GM12874 (cell line): ENCODE measurements around the gene ST6GALNAC6.
A peak's percentile ranks its signal among the peaks of the same experiment; 100 is the strongest.

Source experiments
- TF ChIP-seq, protein P1 (sequence below): IDR thresholded peaks from 2 replicates; pipeline ENCODE4 v1.5.1; 2011; ENCODE audit warnings: low read depth, mild to moderate bottlenecking, control low read depth, low read length, moderate library complexity; ENCODE audit not compliant: insufficient read depth

Gene ST6GALNAC6

GRCh38 chr9:127895811-127896210 is 3.6 kb downstream of the ST6GALNAC6 start:
- TF ChIP-seq, protein P1, sequence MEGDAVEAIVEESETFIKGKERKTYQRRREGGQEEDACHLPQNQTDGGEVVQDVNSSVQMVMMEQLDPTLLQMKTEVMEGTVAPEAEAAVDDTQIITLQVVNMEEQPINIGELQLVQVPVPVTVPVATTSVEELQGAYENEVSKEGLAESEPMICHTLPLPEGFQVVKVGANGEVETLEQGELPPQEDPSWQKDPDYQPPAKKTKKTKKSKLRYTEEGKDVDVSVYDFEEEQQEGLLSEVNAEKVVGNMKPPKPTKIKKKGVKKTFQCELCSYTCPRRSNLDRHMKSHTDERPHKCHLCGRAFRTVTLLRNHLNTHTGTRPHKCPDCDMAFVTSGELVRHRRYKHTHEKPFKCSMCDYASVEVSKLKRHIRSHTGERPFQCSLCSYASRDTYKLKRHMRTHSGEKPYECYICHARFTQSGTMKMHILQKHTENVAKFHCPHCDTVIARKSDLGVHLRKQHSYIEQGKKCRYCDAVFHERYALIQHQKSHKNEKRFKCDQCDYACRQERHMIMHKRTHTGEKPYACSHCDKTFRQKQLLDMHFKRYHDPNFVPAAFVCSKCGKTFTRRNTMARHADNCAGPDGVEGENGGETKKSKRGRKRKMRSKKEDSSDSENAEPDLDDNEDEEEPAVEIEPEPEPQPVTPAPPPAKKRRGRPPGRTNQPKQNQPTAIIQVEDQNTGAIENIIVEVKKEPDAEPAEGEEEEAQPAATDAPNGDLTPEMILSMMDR = no peak

DNA sequence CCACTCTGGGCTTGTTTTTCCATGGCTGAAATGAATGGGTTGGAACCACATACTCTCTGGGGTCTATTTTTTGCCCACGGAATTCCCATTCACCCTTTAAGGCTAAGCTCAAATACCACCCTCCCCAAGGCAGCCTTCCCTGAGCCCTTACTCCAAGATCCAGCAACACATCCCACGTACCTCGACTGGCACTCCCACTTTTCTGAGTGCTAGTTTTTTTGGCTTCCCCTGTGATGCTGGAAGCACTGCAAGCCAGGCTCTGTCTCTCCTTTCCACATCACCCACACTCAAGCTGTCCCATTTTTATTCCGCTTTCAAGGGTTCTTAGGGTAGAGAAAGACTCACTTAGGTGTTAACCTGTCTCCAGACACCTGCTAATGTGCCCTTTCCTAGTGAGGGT is 6.0 kb downstream of the ST6GALNAC6 start:
- TF ChIP-seq, protein P1 = no peak

GRCh38 chr9:127892831-127893230 is 6.6 kb downstream of the ST6GALNAC6 start:
- TF ChIP-seq, protein P1 = no peak

GRCh38 chr9:127890053-127890452 is 9.3 kb downstream of the ST6GALNAC6 start:
- TF ChIP-seq, protein P1 = no peak

DNA sequence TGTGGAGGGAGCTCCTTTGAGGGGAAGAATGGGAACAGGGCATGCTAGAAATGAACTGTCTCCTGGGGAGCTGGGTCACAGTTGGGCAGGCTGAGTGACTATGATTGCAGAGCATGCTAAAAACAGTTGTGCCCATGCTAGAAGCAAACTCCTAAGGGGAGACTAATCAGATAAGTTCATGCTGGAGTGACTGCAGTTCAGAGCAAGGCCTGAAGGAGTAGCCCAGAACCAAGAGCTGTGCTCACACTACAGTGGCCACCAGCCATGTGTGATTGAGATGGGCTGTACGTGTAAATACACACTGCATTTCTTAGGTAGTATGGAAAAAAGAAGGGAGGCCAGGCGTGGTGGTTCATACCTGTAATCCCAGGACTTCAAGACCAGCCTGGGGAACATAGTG is 11.6 kb downstream of the ST6GALNAC6 start:
- TF ChIP-seq, protein P1 = peak; percentile 31; the same call in 1 of the 2 replicates

DNA sequence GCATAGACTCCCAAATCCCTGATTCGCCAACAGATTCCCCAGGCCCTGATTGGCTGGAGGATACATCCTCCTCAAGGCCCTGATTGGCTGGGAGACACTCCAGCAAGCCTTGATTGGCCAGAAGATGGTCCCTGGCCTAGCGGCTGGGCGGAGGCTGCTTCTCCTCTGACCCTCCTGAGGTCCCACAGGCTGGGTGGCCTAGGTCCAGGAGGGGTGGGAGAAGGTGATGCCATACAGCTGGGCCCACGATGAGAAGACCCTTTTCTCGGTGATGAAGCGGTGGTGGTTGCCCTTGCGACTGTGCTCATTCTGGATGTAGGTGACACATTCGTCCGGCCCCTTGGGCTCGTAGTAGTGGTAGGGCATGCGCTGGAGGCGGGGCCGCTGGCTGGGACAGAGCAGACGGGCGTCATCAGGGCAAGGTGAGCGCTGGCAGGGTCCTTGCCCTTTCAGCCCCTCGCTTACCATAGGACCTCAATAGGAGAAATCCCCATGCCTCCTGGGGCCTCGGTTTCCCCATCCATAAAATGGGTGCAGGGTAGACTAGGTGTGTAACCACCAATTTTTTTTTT is 12.9 kb downstream of the ST6GALNAC6 start:
- TF ChIP-seq, protein P1 = no peak

GRCh38 chr9:127885508-127886281 is 13.7 kb downstream of the ST6GALNAC6 start:
- TF ChIP-seq, protein P1 = no peak
